ENCODE measurements around the gene SLC49A3. TPM values are rescaled to one million over a fixed set of nuclear protein-coding genes. Genes with fewer than 3 reads are reported as not detected.

The SLC49A3 gene
- total and polyA plus RNA-seq, 2 of the 13 experiments (the other 11 are each of a cell fraction or from before 2014, with no cell fraction given), result 0.07 to 0.17 TPM

DNA sequence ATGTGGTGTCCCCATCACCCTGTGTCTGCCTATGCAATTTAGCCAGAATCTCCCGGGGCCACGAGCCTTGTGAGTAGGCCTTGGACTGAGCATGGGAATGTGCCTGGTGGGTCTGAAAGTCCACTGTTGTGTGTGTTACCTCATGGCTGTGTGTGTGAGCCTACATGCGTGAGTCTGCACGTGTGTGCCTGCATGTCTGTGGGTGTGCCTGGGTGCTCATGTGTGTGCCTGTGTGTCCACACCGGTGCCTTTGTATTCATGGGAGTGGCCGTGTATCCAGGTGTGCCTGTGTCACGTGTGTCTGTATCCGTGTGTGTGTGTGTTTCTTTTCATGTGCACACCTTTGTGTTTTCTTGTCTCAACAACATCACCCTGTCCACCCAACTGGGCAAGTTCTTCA, 29.1 kb downstream of the SLC49A3 start:
- no peaks in the 10 kb centered on the region for H4K20me1 ChIP-seq (ENCODE audit: insufficient read depth, low read length)
- ChIA-PET POLR2A (no interaction called here), CTCF (ENCODE audit: low intra/inter-chr PET ratio, low total read pairs) (no interaction called here)
- peaks cover 0 to 12% of the 10 kb centered on the region in 2 experiments; a peak in 2 of 5 replicates for H3K27me3 ChIP-seq (ENCODE audit: control insufficient read depth in 1 of 2, insufficient read depth in 2 of 2, low read length in 2 of 2)
- no peak overlapping the region for H3K9ac ChIP-seq (ENCODE audit: insufficient read depth, low read depth, low read length)
- 50% methylated on average over 4 of the region's 8 CpGs for WGBS (ENCODE audit: low lambda C conversion rate)
- DNase-seq (ENCODE audit: low spot score) (no peak), FAIRE-seq (no peak), ATAC-seq (no peak)
- no peaks in the 10 kb centered on the region for H3K9me3 ChIP-seq (ENCODE audit: low read length)
- no peak overlapping the region for H3K4me2 ChIP-seq (ENCODE audit: low read depth, low read length)
- intact Hi-C loops (cut with micrococcal nuclease; ENCODE audit: unreplicated experiment), result no loop called here
- no TSS peak for BruUV-seq (replicated peaks)
- H3K4me3 ChIP-seq (replicated peaks in 1 of 3; ENCODE audit: insufficient read depth in 1 of 3, low read depth in 2 of 3, low read length in 3 of 3), result no peak overlapping the region
- H3K4me1 ChIP-seq (ENCODE audit: insufficient read depth, low read length), result peaks cover 67% of the 10 kb centered on the region
- no peak overlapping the region for H2AFZ ChIP-seq (ENCODE audit: low read length)
- H3K79me2 ChIP-seq (ENCODE audit: insufficient read depth, low read length), result no peaks in the 10 kb centered on the region
- TF ChIP-seq TBX3 (IDR thresholded peaks at IDR 0.05; ENCODE audit: borderline replicate concordance), result no peak
- no peak overlapping the region for H3K27ac ChIP-seq (ENCODE audit: extremely low read length, insufficient read depth, low read length)
- in situ Hi-C loops (cut with HindIII; ENCODE audit: extremely low pct_ligation_motif_present, low pct_unique_long_range_greater_than_20kb), result no loop called here
- no peaks in the 10 kb centered on the region for H3K36me3 ChIP-seq (replicated peaks in 1 of 2; ENCODE audit: control insufficient read depth in 1 of 2, insufficient read depth in 2 of 2, low read length in 2 of 2)

DNA sequence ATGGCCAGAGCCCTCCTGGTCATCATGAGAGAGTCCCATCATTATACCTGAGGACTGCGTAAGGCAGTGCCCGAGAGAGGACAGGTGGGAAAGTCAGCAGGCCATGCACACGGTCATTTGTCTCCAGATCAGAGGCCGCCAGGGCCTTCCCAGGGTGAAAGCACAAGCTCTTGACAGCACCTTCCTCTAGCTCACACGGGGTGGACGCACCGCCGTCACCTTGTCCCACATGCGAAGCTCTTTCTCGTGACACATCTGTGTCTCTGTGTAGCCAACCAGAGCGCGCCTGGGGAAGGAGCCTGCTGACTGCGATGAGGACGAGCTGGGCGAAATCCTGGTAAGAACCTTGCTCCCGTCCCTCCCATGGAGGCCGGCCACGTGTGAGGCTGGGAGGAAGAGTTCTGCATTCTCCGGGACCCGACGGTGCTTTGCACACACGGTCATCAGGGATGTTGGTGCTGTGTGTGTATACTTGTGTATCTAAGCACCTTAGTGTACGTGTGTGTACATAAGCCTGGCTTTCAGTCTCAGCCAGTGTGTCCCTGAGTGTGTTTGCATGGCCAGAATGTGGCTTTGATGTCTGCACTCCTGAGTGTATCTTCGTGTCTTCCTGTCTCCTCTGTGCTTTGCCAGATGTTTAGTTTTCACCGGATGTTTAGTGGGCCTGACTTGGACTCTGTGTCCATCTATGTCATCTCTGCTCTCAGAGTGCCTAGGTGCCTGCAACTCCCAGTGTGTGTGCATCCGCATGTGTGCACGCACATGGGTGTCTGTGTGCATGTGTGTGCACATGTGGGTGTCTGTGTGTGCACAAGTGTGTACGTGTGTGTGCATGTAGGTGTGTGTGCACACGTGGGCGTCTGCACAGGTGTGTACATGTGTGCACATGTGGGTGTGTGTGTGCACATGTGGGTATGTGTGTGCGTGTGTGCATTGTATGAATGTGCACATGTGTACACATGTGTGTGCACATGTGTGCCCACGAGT, 30.0 kb downstream of the SLC49A3 start:
- H3K79me2 ChIP-seq (ENCODE audit: insufficient read depth, low read length), result no peaks in the 10 kb centered on the region
- H3K4me3 ChIP-seq (replicated peaks in 1 of 3; ENCODE audit: insufficient read depth in 1 of 3, low read depth in 2 of 3, low read length in 3 of 3), result no peak overlapping the region
- H3K9me3 ChIP-seq (ENCODE audit: low read length), result no peaks in the 10 kb centered on the region
- peak; percentile 40 for ATAC-seq
- no peaks in the 10 kb centered on the region for H4K20me1 ChIP-seq (ENCODE audit: insufficient read depth, low read length)
- no peak overlapping the region for H3K27ac ChIP-seq (ENCODE audit: extremely low read length, insufficient read depth, low read length)
- no peak for FAIRE-seq
- CTCF ChIA-PET (ENCODE audit: low intra/inter-chr PET ratio, low total read pairs), result no interaction called here
- intact Hi-C loops (cut with micrococcal nuclease; ENCODE audit: unreplicated experiment), result no loop called here
- no peak overlapping the region for H3K9ac ChIP-seq (ENCODE audit: insufficient read depth, low read depth, low read length)
- H3K27me3 ChIP-seq (ENCODE audit: control insufficient read depth in 1 of 2, insufficient read depth in 2 of 2, low read length in 2 of 2), result peaks cover 5 to 13% of the 10 kb centered on the region in 2 experiments; a peak in 4 of 5 replicates
- in situ Hi-C loops (cut with HindIII; ENCODE audit: extremely low pct_ligation_motif_present, low pct_unique_long_range_greater_than_20kb), result no loop called here
- peak; percentile 77 for DNase-seq (ENCODE audit: low spot score)
- whole genome bisulfite sequencing (ENCODE audit: low lambda C conversion rate), result 51% methylated on average over 26 of the region's 32 CpGs
- 0 out of 2 replicates have a peak overlapping the region, but pooled peaks have one; percentile 18 for H3K4me2 ChIP-seq (ENCODE audit: low read depth, low read length)
- H3K36me3 ChIP-seq (replicated peaks in 1 of 2; ENCODE audit: control insufficient read depth in 1 of 2, insufficient read depth in 2 of 2, low read length in 2 of 2), result no peaks in the 10 kb centered on the region
- POLR2A ChIA-PET, result no interaction called here
- H3K4me1 ChIP-seq (ENCODE audit: insufficient read depth, low read length), result peaks cover 65% of the 10 kb centered on the region
- no TSS peak for BruUV-seq (replicated peaks)
- no peak overlapping the region for H2AFZ ChIP-seq (ENCODE audit: low read length)
- no peak for TF ChIP-seq TCF12 (IDR thresholded peaks at IDR 0.05)
- TF ChIP-seq TCF12 (CRISPR knock-in tag; IDR thresholded peaks at IDR 0.05), result no peak
- TF ChIP-seq CHD2 (IDR thresholded peaks at IDR 0.05; ENCODE audit: low read depth, low read length), result no peak
- no peak for TF ChIP-seq ZNF674 (CRISPR knock-in tag; IDR thresholded peaks at IDR 0.05; ENCODE audit: low read depth)
- no peak for TF ChIP-seq KAT7 (CRISPR knock-in tag; IDR thresholded peaks at IDR 0.05; ENCODE audit: borderline replicate concordance)
- TF ChIP-seq ZNF431 (CRISPR knock-in tag; IDR thresholded peaks at IDR 0.05; ENCODE audit: borderline replicate concordance, low read depth), result no peak
- TF ChIP-seq ZFP82 (CRISPR knock-in tag; IDR thresholded peaks at IDR 0.05; ENCODE audit: borderline replicate concordance), result no peak
- TF ChIP-seq ZNF350 (CRISPR knock-in tag; IDR thresholded peaks at IDR 0.05; ENCODE audit: borderline replicate concordance, low read depth), result no peak
- no peak for TF ChIP-seq THYN1 (CRISPR knock-in tag; IDR thresholded peaks at IDR 0.05; ENCODE audit: borderline replicate concordance, low read depth)
- TF ChIP-seq HNRNPL (IDR thresholded peaks at IDR 0.05; ENCODE audit: low read depth, low read length), result no peak
- 0 out of 2 replicates have a peak, but pooled peaks have one; percentile 53 for TF ChIP-seq ZNF589 (CRISPR knock-in tag; conservative IDR thresholded peaks at IDR 0.05)
- TF ChIP-seq, protein P1, sequence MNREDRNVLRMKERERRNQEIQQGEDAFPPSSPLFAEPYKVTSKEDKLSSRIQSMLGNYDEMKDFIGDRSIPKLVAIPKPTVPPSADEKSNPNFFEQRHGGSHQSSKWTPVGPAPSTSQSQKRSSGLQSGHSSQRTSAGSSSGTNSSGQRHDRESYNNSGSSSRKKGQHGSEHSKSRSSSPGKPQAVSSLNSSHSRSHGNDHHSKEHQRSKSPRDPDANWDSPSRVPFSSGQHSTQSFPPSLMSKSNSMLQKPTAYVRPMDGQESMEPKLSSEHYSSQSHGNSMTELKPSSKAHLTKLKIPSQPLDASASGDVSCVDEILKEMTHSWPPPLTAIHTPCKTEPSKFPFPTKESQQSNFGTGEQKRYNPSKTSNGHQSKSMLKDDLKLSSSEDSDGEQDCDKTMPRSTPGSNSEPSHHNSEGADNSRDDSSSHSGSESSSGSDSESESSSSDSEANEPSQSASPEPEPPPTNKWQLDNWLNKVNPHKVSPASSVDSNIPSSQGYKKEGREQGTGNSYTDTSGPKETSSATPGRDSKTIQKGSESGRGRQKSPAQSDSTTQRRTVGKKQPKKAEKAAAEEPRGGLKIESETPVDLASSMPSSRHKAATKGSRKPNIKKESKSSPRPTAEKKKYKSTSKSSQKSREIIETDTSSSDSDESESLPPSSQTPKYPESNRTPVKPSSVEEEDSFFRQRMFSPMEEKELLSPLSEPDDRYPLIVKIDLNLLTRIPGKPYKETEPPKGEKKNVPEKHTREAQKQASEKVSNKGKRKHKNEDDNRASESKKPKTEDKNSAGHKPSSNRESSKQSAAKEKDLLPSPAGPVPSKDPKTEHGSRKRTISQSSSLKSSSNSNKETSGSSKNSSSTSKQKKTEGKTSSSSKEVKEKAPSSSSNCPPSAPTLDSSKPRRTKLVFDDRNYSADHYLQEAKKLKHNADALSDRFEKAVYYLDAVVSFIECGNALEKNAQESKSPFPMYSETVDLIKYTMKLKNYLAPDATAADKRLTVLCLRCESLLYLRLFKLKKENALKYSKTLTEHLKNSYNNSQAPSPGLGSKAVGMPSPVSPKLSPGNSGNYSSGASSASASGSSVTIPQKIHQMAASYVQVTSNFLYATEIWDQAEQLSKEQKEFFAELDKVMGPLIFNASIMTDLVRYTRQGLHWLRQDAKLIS (CRISPR knock-in tag; IDR thresholded peaks at IDR 0.05), result no peak
- no peak for TF ChIP-seq KLF15 (CRISPR knock-in tag; IDR thresholded peaks at IDR 0.05; ENCODE audit: borderline replicate concordance)
